Ovary (tissue), 9 donors: Measurements from ENCODE around the gene ADCY9. TPM values are rescaled to one million over a fixed set of nuclear protein-coding genes. Genes with fewer than 3 reads are reported as not detected.

Experiments used
- DNase-seq, 5 donors: peaks; one replicate each; pipeline ENCODE4 v3.0.0-alpha.2; 2019 to 2020
- H3K27ac ChIP-seq, 2 donors: fragments of 200-600 bp; one replicate each; pipeline versions ENCODE4 v1.5.1 to v1.8.0; 2019 to 2022
- H3K27me3 ChIP-seq: fragments of 200-600 bp; one replicate; pipeline ENCODE4 v1.8.0; 2022
- H3K36me3 ChIP-seq: fragments of 200-600 bp; sonication (generic); one replicate; pipeline ENCODE4 v1.5.1; 2019
- H3K4me1 ChIP-seq: one replicate; pipeline ENCODE4 v1.8.1; 2013; ENCODE audit warnings: mild to moderate bottlenecking, moderate library complexity; ENCODE audit not compliant: insufficient read depth
- H3K4me3 ChIP-seq: fragments of 200-600 bp; sonication (generic); one replicate; pipeline ENCODE4 v1.5.1; 2017
- H3K9me3 ChIP-seq, 2 donors: fragments of 200-600 bp in 1 of 2; sonication (generic) in 1 of 2; one replicate each; pipeline versions ENCODE4 v1.5.1 to v1.8.1; 2013 to 2019; ENCODE audit warnings: mild to moderate bottlenecking in 1 of 2, moderate library complexity in 1 of 2
- EP300 ChIP-seq: sonication (generic); formaldehyde crosslinking; IDR thresholded peaks from one replicate; pipeline ENCODE4 v1.6.1; 2017; ENCODE audit warnings: antibody characterized with exemption
- POLR2A ChIP-seq: fragments of 450-650 bp; IDR thresholded peaks from one replicate; pipeline ENCODE4 v1.6.1; 2017; ENCODE audit warnings: antibody characterized with exemption, mild to moderate bottlenecking, moderate library complexity
- WGBS, 3 donors: extraction: QIAGEN DNeasy Blood & Tissue Kit in 1 of 3; methylation state at CpG; one replicate each; pipeline versions ENCODE4 v1.1.5 to v1.1.7; 2013 to 2017; 5-methylcytosine and 5-hydroxymethylcytosine counted together
- intact Hi-C, 4 donors: fragments of 100-400 bp; cut with DNase I; formaldehyde crosslinking; loops; one replicate each; pipeline versions ENCODE4 v1.11.0 to v1.15.1; 2022 to 2023
- polyA plus RNA-seq, 2 donors: library from polyadenylated mRNA; stranded (reverse); fragments of 200-250 nt in 1 of 2; fragments of 350-450 nt in 1 of 2; fragmentation: Illumina TruSeq in 1 of 2; extraction: RNeasy Lipid Tissue Mini Kit (QIAGEN cat#74804) in 1 of 2; gene quantifications; one replicate each; pipeline ENCODE4 v1.2.3, GENCODE V29; 2013 to 2014
- total RNA-seq, 7 donors: library from RNA; depleted of rRNA in 2 of 7; stranded (reverse); fragments of >200 nt in 2 of 7; fragmentation: NEBNext Ultra II Directional in 3 of 7; extraction: Animal tissue kit (Norgen Biotek cat#: 25700) in 3 of 7; gene quantifications; one replicate each; pipeline versions ENCODE4 v1.1.0 to v1.2.4, GENCODE V29; 2016 to 2023
- TF ChIP-seq, protein P1 (sequence below), 3 donors: fragments of 450-650 bp in 2 of 3; fragments of 200-600 bp in 1 of 3; IDR thresholded peaks; one replicate each; pipeline versions ENCODE4 v1.5.1 to v1.8.0; 2016 to 2022; ENCODE audit warnings: antibody characterized with exemption in 3 of 3, mild to moderate bottlenecking in 1 of 3
- donor health status: DM: no; HTN: no; CAD: no; lungs with moderate emphysema.
- donor health status: DM: no; HTN: no; CAD: no.
- donor health status: Bipolar disorder and iron deficiency.
- donor health status: DM: yes; HTN: yes; CAD: no.
- donor health status: DM: no; HTN: no; CAD: no.
- donor health status: DM: yes; HTN: yes; CAD: no.

ADCY9 gene
- total and polyA plus RNA-seq, 9 donors: 10.7 to 31.3 (median 23.3) TPM

DNA sequence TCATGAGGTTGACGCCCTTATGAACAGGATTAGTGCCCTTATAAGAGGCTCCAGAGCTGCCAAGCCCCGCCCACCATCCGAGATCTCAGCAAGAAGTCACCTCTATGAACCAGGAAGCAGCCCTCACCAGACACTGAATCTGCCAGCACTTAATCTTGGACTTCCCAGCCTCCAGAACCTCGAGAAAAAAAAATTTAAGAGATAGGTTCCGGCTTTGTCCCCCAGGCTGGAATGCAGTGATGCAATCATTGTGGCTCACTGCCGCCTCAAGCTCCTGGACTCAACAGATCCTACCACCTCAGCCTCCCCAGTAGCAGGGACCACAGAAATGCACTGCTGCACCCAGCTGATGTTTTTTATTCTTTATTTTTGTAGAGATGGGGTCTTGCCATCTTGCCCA lies 22.5 kb upstream of the ADCY9 start:
- no peaks in the 10 kb centered on the region for H3K4me1 ChIP-seq
- H3K27me3 ChIP-seq: no peaks in the 10 kb centered on the region
- H3K9me3 ChIP-seq: no peaks in the 10 kb centered on the region
- no peak for TF ChIP-seq EP300
- no peak for TF ChIP-seq POLR2A
- TF ChIP-seq, protein P1, sequence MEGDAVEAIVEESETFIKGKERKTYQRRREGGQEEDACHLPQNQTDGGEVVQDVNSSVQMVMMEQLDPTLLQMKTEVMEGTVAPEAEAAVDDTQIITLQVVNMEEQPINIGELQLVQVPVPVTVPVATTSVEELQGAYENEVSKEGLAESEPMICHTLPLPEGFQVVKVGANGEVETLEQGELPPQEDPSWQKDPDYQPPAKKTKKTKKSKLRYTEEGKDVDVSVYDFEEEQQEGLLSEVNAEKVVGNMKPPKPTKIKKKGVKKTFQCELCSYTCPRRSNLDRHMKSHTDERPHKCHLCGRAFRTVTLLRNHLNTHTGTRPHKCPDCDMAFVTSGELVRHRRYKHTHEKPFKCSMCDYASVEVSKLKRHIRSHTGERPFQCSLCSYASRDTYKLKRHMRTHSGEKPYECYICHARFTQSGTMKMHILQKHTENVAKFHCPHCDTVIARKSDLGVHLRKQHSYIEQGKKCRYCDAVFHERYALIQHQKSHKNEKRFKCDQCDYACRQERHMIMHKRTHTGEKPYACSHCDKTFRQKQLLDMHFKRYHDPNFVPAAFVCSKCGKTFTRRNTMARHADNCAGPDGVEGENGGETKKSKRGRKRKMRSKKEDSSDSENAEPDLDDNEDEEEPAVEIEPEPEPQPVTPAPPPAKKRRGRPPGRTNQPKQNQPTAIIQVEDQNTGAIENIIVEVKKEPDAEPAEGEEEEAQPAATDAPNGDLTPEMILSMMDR (IDR thresholded peaks at IDR 0.05): no peak
- WGBS, 3 donors: 91 to 96% (median 93%) methylated on average over 6 of the region's 6 CpGs
- no peaks in the 10 kb centered on the region for H3K36me3 ChIP-seq
- intact Hi-C loops: no loop called here
- H3K4me3 ChIP-seq: no peak overlapping the region
- no peak for DNase-seq
- H3K27ac ChIP-seq: no peak overlapping the region

DNA sequence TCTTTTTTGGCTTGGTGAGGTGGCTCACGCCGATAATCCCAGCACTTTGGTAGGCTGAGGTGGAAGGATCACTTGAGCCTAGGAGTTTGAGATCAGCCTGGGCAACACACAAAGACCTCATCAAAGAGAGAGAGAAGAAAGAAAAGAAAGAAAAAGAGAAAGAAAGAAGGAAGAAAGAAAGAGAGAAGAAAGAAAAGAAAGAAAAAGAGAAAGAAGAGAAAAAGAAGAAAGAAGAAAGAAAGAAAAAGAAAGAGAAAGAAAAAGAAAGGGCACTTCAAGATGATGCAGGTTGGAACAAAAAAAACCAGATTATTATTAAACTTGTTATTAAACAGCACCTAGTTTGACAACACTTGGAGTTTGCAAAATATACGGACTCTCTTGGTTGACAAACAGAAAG lies 21.2 kb upstream of the ADCY9 start:
- no peaks in the 10 kb centered on the region for H3K9me3 ChIP-seq
- H3K27me3 ChIP-seq: no peaks in the 10 kb centered on the region
- 79 to 86% (median 80%) methylated on average over 3 of the region's 3 CpGs for WGBS, 3 donors
- no peaks in the 10 kb centered on the region for H3K36me3 ChIP-seq
- no peak overlapping the region for H3K4me3 ChIP-seq
- no peaks in the 10 kb centered on the region for H3K4me1 ChIP-seq
- intact Hi-C loops: no loop called here
- no peak overlapping the region for H3K27ac ChIP-seq
- TF ChIP-seq POLR2A (no peak), EP300 (no peak)
- TF ChIP-seq, protein P1 (IDR thresholded peaks at IDR 0.05): no peak
- no peak for DNase-seq

DNA sequence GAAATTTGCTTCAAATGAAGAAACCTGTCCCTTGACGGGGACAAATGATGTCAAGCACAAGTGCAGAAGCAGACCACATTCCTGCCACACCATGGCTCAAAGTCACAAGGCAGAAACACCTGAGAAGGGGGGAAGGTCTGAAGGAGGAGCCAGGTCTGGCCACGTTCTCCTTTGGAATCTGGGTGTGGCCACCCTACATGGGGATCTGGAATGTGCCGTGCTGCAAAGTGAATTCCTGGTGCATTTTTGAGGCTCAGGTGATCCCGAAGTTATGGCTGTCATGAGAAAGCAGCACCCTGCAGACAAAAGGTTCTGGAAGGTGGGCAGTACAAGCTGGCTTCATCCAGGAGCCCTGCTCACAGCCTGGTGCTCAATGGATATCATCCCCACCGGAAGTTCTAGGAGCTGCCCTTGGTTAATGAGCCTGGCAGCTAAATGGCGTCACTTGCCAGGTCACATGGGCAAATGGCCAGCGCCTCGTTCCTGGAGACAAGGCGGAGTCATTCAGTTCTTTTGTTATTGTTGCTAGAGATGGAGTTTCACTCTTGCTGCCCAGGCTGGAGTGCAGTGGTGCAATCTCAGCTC lies 20.1 kb upstream of the ADCY9 start:
- Histone ChIP-seq H3K9me3 (no peaks in the 10 kb centered on the region), H3K27me3 (no peaks in the 10 kb centered on the region), H3K4me3 (no peak overlapping the region), H3K27ac (no peak overlapping the region), H3K4me1 (no peaks in the 10 kb centered on the region), H3K36me3 (no peaks in the 10 kb centered on the region)
- 53 to 64% (median 60%) methylated on average over 9 of the region's 9 CpGs for WGBS, 3 donors
- no peak for DNase-seq
- TF ChIP-seq POLR2A: no peak
- TF ChIP-seq, protein P1 (IDR thresholded peaks at IDR 0.05): no peak
- no peak for TF ChIP-seq EP300
- intact Hi-C loops: no loop called here

DNA sequence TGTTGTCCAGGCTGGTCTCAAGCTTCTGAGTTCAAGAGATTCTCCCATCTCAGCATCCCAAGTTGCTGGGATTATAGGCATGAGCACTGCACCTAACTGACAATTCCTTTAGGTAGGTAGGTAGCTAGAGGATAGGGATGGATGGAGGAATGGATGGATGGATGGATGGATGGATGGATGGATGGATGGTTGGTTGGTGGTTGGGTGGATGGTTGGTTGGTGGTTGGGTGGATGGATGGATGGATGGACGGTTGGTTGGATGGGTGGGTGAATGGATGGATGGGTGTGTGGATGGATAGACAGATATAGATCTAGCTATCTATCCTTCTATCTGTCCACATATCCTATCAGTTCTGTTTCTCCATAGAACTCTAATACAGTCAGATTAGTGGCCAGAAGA lies 19.3 kb upstream of the ADCY9 start:
- WGBS, 3 donors: 93 to 98% (median 95%) methylated on average over 1 of the region's 1 CpG
- Histone ChIP-seq H3K27me3 (no peaks in the 10 kb centered on the region), H3K27ac (no peak overlapping the region), H3K9me3 (no peaks in the 10 kb centered on the region), H3K4me3 (no peak overlapping the region), H3K4me1 (no peaks in the 10 kb centered on the region), H3K36me3 (no peaks in the 10 kb centered on the region)
- intact Hi-C loops: no loop called here
- DNase-seq: no peak
- TF ChIP-seq, protein P1 (IDR thresholded peaks at IDR 0.05): no peak
- TF ChIP-seq EP300 (no peak), POLR2A (no peak)
